ENCODE results near the gene FUOM. TPM values are rescaled to one million over a fixed set of nuclear protein-coding genes. Genes with fewer than 3 reads are reported as not detected.

FUOM gene
- total and polyA plus RNA-seq, 2 of the 8 experiments (the other 6 are each of a cell fraction or from before 2014, with no cell fraction given): 22.0 to 30.4 TPM

DNA sequence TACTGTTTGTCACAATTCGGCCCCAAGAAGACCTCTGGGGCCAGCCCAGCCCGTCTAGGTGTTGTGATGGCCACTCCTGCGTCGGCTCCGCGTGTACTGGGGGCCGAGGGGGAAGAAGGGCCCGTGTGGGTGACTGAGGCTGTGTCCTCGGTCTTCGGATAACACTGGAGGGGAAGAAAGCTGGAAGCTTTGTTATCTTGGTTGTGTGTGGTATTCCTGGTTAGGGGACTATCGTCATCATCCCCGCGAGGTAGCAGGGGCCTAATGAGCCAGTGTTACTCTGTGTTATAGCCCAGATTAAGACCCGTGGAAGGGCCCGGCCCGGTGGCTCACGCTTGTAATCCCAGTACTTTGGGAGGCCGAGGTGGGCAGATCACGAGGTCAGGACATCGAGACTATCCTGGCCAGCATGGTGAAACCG is 37.0 kb upstream of the FUOM start:
- Histone ChIP-seq H2AK5ac (ENCODE audit: low read depth, low read length) (no peak overlapping the region), H3K27ac (ENCODE audit: low read depth, low read length) (0 out of 2 replicates have a peak overlapping the region, but pooled peaks have one; percentile 91), H4K8ac (ENCODE audit: extremely low read depth, insufficient read depth, low read length) (no peak overlapping the region; the same call in 1 of the 2 replicates), H4K20me1 (replicated peaks in 1 of 2; ENCODE audit: control insufficient read depth in 1 of 2, insufficient read depth in 2 of 2, low read length in 2 of 2) (peaks cover 0 to 3% of the 10 kb centered on the region in 2 experiments), H3K23ac (ENCODE audit: insufficient read length) (no peak overlapping the region), H4K91ac (replicated peaks; ENCODE audit: insufficient read length, low read length) (no peak overlapping the region), H2BK120ac (replicated peaks; ENCODE audit: low read depth, low read length) (no peak overlapping the region), H3K23me2 (ENCODE audit: low read depth, low read length) (peaks cover 2% of the 10 kb centered on the region; the same call in 1 of the 2 replicates), H3K79me2 (ENCODE audit: control insufficient read depth in 1 of 2, insufficient read depth in 2 of 2, low read length in 2 of 2) (peaks cover 0 to 23% of the 10 kb centered on the region in 2 experiments; a peak in 2 of 4 replicates), H3K14ac (ENCODE audit: insufficient read length) (no peak overlapping the region), H2BK12ac (ENCODE audit: low read depth, low read length) (no peak overlapping the region), H3K36me3 (ENCODE audit: control insufficient read depth in 2 of 4, insufficient read depth in 4 of 4, low read length in 3 of 4) (peaks cover 6 to 33% (median 17%) of the 10 kb centered on the region in 4 experiments; a peak in 7 of 8 replicates), H2BK5ac (ENCODE audit: low read depth, low read length) (no peak overlapping the region), H3K4me2 (ENCODE audit: insufficient read depth in 1 of 2, low read depth in 2 of 2, low read length in 2 of 2) (peak overlapping the region; percentile 74 to 82), H3K4me3 (ENCODE audit: extremely low read depth in 1 of 4, insufficient read depth in 2 of 4, low read depth in 3 of 4, low read length in 4 of 4) (peak overlapping the region; percentile 75 to 93 (median 92)), H2BK15ac (ENCODE audit: low read length) (no peak overlapping the region), H4K5ac (ENCODE audit: insufficient read length, low read depth, low read length) (peak overlapping the region; percentile 97), H3K4me1 (replicated peaks in 1 of 4; ENCODE audit: control insufficient read depth in 3 of 4, insufficient read depth in 4 of 4, low read length in 3 of 4) (peaks cover 0 to 3% (median 0%) of the 10 kb centered on the region in 4 experiments; a peak in 3 of 7 replicates), H3K9me3 (ENCODE audit: insufficient read depth in 2 of 2, low read depth in 1 of 2, low read length in 1 of 2) (no peaks in the 10 kb centered on the region), H3K27me3 (replicated peaks in 1 of 4; ENCODE audit: control insufficient read depth in 3 of 4, extremely low read depth in 1 of 4, insufficient read depth in 3 of 4, low read length in 3 of 4) (no peaks in the 10 kb centered on the region), H2BK20ac (ENCODE audit: low read length) (no peak overlapping the region), H3K56ac (replicated peaks; ENCODE audit: insufficient read length, low read depth, low read length) (no peak overlapping the region), H2AFZ (ENCODE audit: low read length) (no peak overlapping the region), H3K9ac (replicated peaks in 1 of 4; ENCODE audit: extremely low read depth in 1 of 4, low read depth in 3 of 4, low read length in 3 of 4) (peak overlapping the region in 3 of 4 experiments; percentile 74 to 91 (median 90); a peak in 5 of 7 replicates), H3K18ac (ENCODE audit: extremely low read depth, low read length) (no peak overlapping the region; the same call in none of the 2 replicates), H3K4ac (replicated peaks; ENCODE audit: insufficient read length, low read depth, low read length) (peak overlapping the region; percentile 27), H3K79me1 (ENCODE audit: low read depth, low read length) (peaks cover 7% of the 10 kb centered on the region)
- CTCF ChIA-PET (ENCODE audit: partially characterized antibody): no interaction called here
- no peak for FAIRE-seq
- POLR2A ChIA-PET (ENCODE audit: partially characterized antibody): interaction anchor here (0.9 to 6.0 kb wide), 3 partner anchors 16 to 65 kb away, joined by 3 to 25 read pairs (median 3); partner anchors contain the start of gene PAOX
- no peak for DNase-seq (ENCODE audit: low read depth in 1 of 2, low spot score in 2 of 2)
- WGBS, 2 experiments (ENCODE audit: extremely low coverage in 1 of 2, insufficient coverage in 1 of 2, insufficient read length in 1 of 2, insufficient replicate concordance in 2 of 2, low coverage in 1 of 2, low lambda C conversion rate in 2 of 2, missing lambda C conversion rate in 1 of 2): 48% methylated on average over 21 of the region's 21 CpGs; no CpG with 5 or more reads in 1 of the 2 experiments
- no peak for TF ChIP-seq MAFK (IDR thresholded peaks at IDR 0.05; ENCODE audit: low read depth, low read length)
- TF ChIP-seq, protein P1, sequence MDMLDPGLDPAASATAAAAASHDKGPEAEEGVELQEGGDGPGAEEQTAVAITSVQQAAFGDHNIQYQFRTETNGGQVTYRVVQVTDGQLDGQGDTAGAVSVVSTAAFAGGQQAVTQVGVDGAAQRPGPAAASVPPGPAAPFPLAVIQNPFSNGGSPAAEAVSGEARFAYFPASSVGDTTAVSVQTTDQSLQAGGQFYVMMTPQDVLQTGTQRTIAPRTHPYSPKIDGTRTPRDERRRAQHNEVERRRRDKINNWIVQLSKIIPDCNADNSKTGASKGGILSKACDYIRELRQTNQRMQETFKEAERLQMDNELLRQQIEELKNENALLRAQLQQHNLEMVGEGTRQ (IDR thresholded peaks at IDR 0.05; ENCODE audit: low read length): no peak
